AG09309 (cell line): ENCODE data around the gene ACSS2.

Source experiments
- DNase-seq: peaks from one replicate; pipeline ENCODE4 v3.0.0-alpha.2; 2010; ENCODE audit warnings: low read depth
- H3K4me3 ChIP-seq: 2 replicates; pipeline ENCODE4 v1.5.1; 2011; ENCODE audit warnings: mild to moderate bottlenecking, low read depth, low read length, moderate library complexity; ENCODE audit not compliant: control insufficient read depth
- CTCF ChIP-seq: IDR thresholded peaks from 2 replicates; pipeline ENCODE4 v1.5.1; 2011; ENCODE audit warnings: mild to moderate bottlenecking, low read depth, low read length, inconsistent platforms; ENCODE audit not compliant: insufficient read depth, control insufficient read depth; ENCODE audit errors: missing control alignments

Gene ACSS2

GRCh38 chr20:34904202-34904621 lies 27.8 kb downstream of the ACSS2 start:
- no peak overlapping the region for H3K4me3 ChIP-seq
- DNase-seq, result no peak
- no peak for TF ChIP-seq CTCF

DNA sequence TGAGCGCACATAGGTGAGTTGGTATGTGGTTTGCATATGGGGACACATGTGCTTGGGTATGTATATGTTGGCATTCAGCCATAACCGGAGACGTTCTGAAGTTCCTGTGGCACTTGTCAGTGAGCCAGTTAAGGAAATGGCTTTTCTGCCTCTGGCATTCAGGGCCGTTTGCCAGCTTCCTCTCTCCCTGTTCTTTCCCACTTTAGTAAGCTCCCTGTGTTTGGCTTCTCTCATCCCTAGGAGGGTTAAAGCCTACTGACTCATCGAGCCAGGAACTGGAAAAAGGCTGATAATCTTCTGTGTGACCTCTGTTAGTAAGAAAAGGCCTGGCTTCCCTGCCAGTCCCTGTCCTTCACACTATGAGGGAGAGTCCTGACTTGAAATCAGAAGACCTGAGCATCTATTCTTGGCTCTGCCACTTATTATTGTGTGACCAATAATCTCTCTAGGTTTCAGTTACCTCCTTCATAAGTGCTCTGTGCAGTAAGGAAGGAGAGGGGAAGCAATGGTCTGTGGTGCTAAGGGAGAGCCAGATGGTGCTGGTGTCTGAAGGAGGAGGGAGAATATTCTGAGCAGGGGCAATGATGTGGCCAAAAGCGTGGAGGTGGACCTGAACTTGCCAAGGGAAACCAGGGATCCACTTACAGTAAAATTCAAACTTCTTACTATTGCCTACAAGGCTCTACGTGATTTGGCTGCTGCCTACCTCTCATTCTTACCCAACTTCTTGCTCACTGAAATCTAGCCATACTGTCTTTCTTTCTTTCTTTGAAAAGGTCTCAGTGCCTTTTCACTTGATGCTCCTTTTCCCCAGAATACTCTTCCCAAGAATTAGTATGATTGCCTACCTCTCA lies 31.4 kb downstream of the ACSS2 start:
- peak; percentile 50 for DNase-seq
- no peak for TF ChIP-seq CTCF
- no peak overlapping the region for H3K4me3 ChIP-seq

DNA sequence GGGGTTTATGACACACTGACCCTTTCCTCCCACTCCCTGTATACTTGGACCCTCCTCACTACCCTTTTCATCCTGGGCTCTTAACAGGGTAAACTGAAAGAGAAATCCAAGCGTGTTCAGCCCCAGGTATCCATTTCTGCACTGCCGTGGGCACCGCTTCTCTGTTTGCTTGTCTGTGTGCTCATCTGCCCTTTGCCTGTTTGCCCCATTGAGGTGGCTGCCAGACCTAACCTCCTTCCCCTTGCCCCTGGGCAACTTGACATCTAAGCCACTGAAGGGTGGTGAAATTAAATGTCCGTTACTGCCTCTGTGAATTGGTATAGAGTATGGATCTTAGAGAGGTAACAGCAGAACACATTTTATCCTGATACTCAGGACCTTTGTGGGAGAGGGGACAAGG lies 38.7 kb downstream of the ACSS2 start:
- H3K4me3 ChIP-seq, result no peak overlapping the region
- no peak for TF ChIP-seq CTCF
- DNase-seq, result no peak

DNA sequence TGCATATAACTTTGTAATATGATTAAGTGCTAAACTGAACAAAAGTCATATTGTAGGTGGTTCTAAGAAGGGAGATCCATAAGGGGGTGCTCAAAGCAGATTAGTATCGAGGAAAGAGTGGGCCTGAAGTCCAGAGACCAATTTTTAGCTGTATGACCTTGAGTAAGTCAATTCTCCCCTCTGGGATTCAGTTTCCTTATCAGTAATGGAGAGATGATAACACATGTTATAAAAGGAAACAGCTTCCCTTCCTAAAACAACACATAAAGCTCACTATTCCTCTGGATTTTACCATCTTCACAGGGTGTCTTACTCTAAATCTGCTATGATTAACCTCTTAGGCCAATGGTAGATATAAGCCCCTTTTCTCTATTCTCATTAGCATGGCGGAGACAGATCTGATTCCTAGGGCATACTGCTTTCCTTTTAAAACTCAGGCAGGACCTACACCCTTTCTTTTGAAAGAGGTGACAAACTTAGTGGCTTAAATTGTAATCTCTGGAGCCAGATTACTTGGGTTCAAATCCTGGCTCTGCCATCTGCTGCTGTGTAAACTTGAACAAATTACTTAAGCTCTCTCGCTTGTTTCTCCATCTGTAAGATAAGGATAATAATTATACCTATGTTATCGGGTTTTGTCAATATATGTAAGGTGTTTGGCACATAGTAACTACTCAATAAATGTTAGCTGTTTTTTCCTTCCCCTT lies 39.5 kb downstream of the ACSS2 start:
- H3K4me3 ChIP-seq, result no peak overlapping the region
- TF ChIP-seq CTCF, result no peak
- DNase-seq, result no peak

GRCh38 chr20:34916774-34917354 lies 40.5 kb downstream of the ACSS2 start:
- no peak for TF ChIP-seq CTCF
- no peak for DNase-seq
- H3K4me3 ChIP-seq, result no peak overlapping the region

DNA sequence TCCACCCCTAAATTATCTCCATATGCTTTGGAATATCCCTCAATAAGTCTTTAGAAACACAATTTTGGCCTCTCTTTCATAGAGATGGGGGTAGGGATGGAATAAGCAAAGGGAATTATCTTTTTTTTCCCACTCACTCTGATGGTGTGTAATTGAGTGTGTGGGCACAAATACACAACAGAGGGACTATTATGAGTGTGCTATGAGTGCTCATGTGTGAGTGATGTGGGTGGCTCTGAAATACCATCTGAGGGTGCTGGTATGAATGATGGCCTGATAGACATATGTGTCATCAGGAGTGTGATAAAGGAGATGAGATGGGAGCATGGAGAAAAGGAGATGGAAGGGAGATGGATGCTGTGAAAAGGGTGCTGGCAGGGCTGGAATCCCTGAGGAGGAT lies 43.6 kb downstream of the ACSS2 start:
- no peak for TF ChIP-seq CTCF
- no peak for DNase-seq

More for the DNA sequence above, 43.6 kb downstream of the ACSS2 start:
- H3K4me3 ChIP-seq, result no peak overlapping the region
